Skeletal muscle tissue (tissue), 4 donors: Measurements from ENCODE around the gene ZBTB16. TPM values are rescaled to one million over a fixed set of nuclear protein-coding genes. Genes with fewer than 3 reads are reported as not detected.

Experiments used
- H3K27ac ChIP-seq: one replicate; pipeline ENCODE4 v1.7.0; 2013; ENCODE audit warnings: mild to moderate bottlenecking, low read depth, low read length, inconsistent platforms
- H3K27me3 ChIP-seq, 3 donors: one replicate each; pipeline ENCODE4 v1.7.0; 2013; ENCODE audit warnings: low read length in 3 of 3; ENCODE audit not compliant: control insufficient read depth in 3 of 3, insufficient read depth in 3 of 3
- H3K36me3 ChIP-seq, 3 donors: one replicate each; pipeline ENCODE4 v1.7.0; 2013; ENCODE audit warnings: low read length in 3 of 3; ENCODE audit not compliant: control insufficient read depth in 3 of 3, insufficient read depth in 3 of 3
- H3K4me1 ChIP-seq, 3 donors: one replicate each; pipeline ENCODE4 v1.7.0; 2013; ENCODE audit warnings: low read length in 3 of 3, mild to moderate bottlenecking in 3 of 3; ENCODE audit not compliant: control insufficient read depth in 3 of 3, insufficient read depth in 3 of 3
- H3K4me3 ChIP-seq, 3 donors: one replicate each; pipeline ENCODE4 v1.7.0; 2013; ENCODE audit warnings: low read length in 3 of 3
- H3K9ac ChIP-seq, 3 donors: one replicate each; pipeline ENCODE4 v1.7.0; 2013; ENCODE audit warnings: low read length in 3 of 3, mild to moderate bottlenecking in 3 of 3, moderate library complexity in 2 of 3, low read depth in 1 of 3
- H3K9me3 ChIP-seq, 3 donors: one replicate each; pipeline ENCODE4 v1.7.0; 2013; ENCODE audit warnings: low read length in 3 of 3; ENCODE audit not compliant: control insufficient read depth in 3 of 3
- total RNA-seq: library from RNA; depleted of rRNA; stranded (reverse); fragments of >200 nt; gene quantifications from one replicate; pipeline ENCODE4 v1.2.3, GENCODE V29; 2014
- donor health status: Osteomylitis.

The ZBTB16 gene
- total RNA-seq, 1 donor from 2014 or later, result 6.8 TPM

DNA sequence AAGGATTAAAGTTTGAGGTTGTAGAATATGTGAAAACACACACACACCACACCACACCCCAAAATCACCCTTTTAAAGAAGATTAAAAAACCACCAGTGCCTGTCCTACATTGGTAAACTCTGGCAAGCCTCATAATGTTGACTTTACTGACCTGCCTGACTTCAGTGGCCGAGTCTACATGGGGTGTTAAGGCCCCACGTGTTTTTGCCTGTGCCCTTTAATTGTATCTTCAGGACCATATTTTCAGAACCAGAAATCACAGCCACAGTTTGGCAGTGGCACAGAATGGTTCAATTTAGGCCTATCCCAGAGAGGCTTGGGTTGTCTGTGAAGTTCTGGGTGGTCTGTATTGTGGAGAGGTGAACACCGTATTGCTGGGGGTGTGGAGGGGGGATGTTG lies 33.4 kb downstream of the ZBTB16 start:
- no peaks in the 10 kb centered on the region for H3K36me3 ChIP-seq

DNA sequence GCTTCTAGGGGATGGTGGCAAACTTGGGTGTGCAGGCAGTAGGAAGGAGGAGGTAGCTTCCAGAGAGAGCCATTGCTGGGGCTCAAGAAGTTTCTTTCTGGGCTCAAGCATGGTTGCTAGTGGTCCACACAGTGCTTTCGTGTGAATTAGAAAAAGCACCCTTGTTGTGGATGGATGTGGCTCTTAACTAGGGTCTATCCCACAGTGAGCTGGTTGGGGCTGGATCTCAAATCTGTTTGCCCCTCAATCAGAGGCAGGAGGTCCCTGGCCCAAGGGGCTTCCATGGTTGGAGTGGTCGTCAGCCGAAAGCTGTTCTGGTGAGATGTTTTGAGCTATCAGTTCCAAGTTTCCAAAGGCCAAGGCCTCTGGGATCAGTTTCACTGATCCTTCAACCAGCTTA lies 35.0 kb downstream of the ZBTB16 start:
- H3K4me3 ChIP-seq, result no peak overlapping the region
- H3K4me1 ChIP-seq, result peaks cover 79 to 84% (median 83%) of the 10 kb centered on the region in 3 donors
- H3K9ac ChIP-seq, result no peak overlapping the region
- no peaks in the 10 kb centered on the region for H3K9me3 ChIP-seq
- no peak overlapping the region for H3K27ac ChIP-seq
- no peaks in the 10 kb centered on the region for H3K27me3 ChIP-seq
- no peaks in the 10 kb centered on the region for H3K36me3 ChIP-seq

More for the DNA sequence above, 33.4 kb downstream of the ZBTB16 start:
- Histone ChIP-seq H3K4me1 (peaks cover 82 to 86% (median 85%) of the 10 kb centered on the region in 3 donors), H3K4me3 (no peak overlapping the region), H3K9me3 (no peaks in the 10 kb centered on the region), H3K27ac (peak overlapping the region; percentile 69), H3K9ac (peak overlapping the region; percentile 8 to 57 (median 28)), H3K27me3 (no peaks in the 10 kb centered on the region)

DNA sequence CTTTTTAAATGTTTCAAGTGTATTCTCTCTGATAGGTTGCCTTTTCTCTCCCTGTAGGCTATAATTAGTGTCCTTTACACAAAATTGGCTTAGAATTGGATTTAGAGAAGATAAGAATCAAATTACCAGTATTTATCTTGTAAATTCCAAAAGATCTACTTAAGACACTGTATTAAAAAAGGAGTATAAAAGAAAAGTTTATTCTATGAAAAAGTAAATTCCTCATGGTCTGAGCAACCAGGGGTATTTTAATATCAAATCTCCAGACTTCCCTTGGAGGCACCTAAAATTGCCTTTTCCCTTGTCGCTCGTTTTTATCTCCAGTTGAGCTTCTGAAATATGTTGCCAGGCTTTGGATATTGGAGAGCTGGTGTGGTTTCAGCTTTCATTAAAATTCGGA lies 36.4 kb downstream of the ZBTB16 start:
- peak overlapping the region in 2 of 3 donors; percentile 1 to 7 for H3K9ac ChIP-seq
- no peaks in the 10 kb centered on the region for H3K36me3 ChIP-seq
- no peaks in the 10 kb centered on the region for H3K9me3 ChIP-seq
- H3K27me3 ChIP-seq, result no peaks in the 10 kb centered on the region
- peak overlapping the region; percentile 26 for H3K27ac ChIP-seq
- no peak overlapping the region for H3K4me3 ChIP-seq
- peaks cover 79 to 84% (median 83%) of the 10 kb centered on the region in 3 donors for H3K4me1 ChIP-seq

DNA sequence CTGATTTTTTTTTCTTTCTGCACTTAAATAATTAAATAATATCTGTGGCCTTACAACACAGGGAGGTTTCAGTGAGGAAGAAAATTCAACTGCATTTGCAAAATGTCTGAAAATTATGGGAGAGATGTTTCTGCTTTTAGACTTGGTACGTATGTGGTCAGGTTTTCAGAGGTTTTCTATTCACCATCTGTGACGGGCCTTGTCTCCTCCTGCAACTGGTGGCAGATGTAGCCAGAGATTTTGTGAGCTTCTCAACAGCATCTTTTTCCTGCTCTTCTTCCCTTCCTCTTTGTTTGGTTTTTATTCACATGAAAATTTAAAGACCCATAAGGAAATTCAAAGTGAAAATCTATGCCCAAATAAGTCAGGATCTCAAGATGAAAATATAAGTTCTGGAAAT lies 38.3 kb downstream of the ZBTB16 start:
- H3K27me3 ChIP-seq, result no peaks in the 10 kb centered on the region
- H3K27ac ChIP-seq, result peak overlapping the region; percentile 67
- peaks cover 77 to 81% (median 80%) of the 10 kb centered on the region in 3 donors for H3K4me1 ChIP-seq
- H3K4me3 ChIP-seq, result peak overlapping the region in 1 of 3 donors; percentile 25
- peak overlapping the region in 2 of 3 donors; percentile 16 to 46 for H3K9ac ChIP-seq
- no peaks in the 10 kb centered on the region for H3K36me3 ChIP-seq
- no peaks in the 10 kb centered on the region for H3K9me3 ChIP-seq

DNA sequence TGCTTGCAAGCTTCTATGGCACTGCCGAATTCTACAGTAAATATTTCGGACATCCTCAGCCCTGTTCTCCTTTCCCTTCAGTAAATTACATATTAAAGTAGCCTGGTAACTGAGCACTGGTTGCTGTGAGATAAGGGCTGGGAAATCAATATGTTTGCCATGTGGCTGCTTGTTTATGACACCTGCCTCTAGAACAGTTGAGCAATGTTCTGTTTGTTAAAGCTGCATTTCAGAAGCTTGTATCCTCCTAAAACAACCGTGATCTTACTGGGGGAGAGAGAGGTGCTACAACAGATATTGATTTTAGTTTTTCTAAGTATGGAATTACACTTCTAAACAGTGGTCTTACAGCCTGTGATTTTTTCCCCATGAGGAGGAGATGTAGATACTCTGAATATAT lies 39.4 kb downstream of the ZBTB16 start:
- Histone ChIP-seq H3K36me3 (no peaks in the 10 kb centered on the region), H3K4me3 (no peak overlapping the region), H3K4me1 (peaks cover 78 to 83% (median 82%) of the 10 kb centered on the region in 3 donors), H3K27me3 (no peaks in the 10 kb centered on the region), H3K27ac (peak overlapping the region; percentile 67), H3K9me3 (no peaks in the 10 kb centered on the region), H3K9ac (peak overlapping the region in 1 of 3 donors; percentile 61)

DNA sequence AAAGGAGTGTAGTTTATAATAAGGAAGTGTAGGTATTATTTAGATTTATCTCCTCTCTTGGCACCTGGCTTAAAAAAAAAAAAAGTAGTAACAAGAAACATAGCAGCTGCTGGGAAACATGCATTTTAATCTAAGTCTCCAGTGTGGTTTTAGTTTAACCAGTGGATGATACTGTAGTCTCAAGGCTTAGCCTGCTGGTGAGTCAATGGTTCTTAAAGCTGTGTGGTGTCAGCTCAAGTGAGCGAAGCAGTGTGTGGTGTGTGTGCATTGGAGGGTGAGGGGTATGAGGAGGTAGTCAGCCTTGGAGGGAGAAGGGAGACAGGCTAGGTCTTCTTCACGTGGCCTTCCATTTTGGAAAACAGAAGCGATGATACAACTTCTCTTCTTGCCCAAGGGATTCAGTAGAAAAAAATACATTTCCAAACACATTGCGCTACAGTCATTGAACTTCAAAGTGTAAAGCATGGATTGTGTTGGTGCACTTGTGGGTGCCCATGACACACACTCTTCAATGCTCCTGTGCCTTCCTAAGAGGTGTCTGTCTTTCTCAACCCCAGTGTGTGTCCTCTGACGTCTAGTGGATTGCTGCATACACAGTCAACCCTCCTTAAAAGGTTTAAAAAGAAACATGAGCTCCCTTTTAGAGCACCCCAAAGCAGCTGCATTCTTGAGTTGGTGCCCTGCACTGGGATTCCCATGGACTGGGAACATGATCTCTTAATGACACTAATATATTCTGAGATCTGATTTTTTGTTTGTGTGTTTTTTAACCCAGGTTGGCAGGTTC lies 40.1 kb downstream of the ZBTB16 start:
- peak overlapping the region in 2 of 3 donors; percentile 8 to 57 for H3K9ac ChIP-seq
- no peaks in the 10 kb centered on the region for H3K27me3 ChIP-seq
- peak overlapping the region; percentile 8 to 34 (median 16) for H3K4me3 ChIP-seq
- no peaks in the 10 kb centered on the region for H3K36me3 ChIP-seq
- peak overlapping the region; percentile 67 for H3K27ac ChIP-seq
- peaks cover 81 to 86% (median 85%) of the 10 kb centered on the region in 3 donors for H3K4me1 ChIP-seq
- H3K9me3 ChIP-seq, result no peaks in the 10 kb centered on the region

DNA sequence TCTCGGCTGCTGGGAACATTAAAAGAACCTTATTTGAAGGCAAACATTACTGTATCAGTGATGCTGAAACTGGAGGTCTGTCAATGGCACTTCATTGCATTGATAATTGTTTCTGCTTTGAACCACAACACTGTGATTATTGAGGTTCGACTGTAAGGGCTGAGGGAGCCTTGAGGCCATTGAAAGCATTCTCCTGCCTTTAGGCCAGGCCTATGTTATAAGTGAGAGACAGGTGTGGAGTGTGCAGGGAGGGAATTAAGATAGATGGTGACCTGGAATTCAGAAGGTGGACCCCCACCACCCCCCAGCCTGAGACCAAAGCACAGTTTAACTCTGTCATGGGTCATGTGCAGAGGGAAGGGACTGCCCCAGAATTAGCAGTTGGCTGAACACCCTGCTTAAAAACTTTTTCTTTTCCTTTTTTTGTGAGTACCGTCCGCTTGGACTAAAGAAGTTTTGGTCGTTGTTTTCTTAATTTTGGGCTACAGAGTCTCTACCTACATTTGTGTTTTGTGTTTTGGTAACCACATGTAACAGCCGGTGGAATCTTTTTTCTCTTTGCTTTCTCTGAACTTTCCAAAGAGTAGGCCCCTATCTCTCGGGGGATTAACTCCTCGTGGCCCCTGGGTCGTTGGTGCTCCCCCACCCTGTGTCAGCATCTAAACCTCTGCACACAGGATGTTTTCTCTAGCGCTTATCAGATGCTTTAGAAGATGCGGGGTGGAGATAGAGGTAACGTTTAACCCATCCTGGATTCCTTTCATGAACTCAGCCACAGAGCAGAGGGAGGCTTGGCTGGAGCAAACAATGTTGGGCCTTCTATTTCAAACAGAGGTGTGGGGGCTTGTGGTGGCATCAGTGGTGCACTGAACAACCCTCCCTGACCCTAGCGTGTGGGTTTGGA lies 43.7 kb downstream of the ZBTB16 start:
- Histone ChIP-seq H3K4me3 (no peak overlapping the region), H3K9ac (no peak overlapping the region), H3K4me1 (peaks cover 86 to 95% (median 89%) of the 10 kb centered on the region in 3 donors), H3K27me3 (no peaks in the 10 kb centered on the region), H3K36me3 (peaks cover 0 to 4% (median 0%) of the 10 kb centered on the region in 3 donors), H3K27ac (no peak overlapping the region), H3K9me3 (no peaks in the 10 kb centered on the region)

DNA sequence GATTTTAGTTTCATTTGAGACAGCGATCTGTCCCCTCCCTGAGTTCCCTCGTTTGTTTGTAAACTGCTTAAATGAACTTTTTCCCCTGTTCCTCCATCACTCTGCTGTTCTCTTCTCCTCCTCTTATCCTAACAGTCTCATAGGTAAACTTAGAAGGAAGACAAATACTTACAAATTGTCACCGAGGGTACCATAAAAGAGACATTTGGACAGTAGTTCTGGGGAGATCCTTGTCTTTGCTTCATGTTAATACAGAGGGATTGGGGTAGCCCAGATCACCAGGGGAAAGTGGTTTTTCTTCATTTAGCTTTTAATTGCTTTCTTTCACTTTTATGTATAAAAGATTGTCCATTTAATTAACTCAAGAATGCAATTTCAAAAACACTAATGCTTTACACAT lies 46.1 kb downstream of the ZBTB16 start:
- Histone ChIP-seq H3K36me3 (peaks cover 0 to 4% (median 0%) of the 10 kb centered on the region in 3 donors), H3K27ac (no peak overlapping the region), H3K27me3 (no peaks in the 10 kb centered on the region), H3K9me3 (no peaks in the 10 kb centered on the region), H3K9ac (no peak overlapping the region), H3K4me3 (no peak overlapping the region), H3K4me1 (peaks cover 89 to 97% (median 91%) of the 10 kb centered on the region in 3 donors)

DNA sequence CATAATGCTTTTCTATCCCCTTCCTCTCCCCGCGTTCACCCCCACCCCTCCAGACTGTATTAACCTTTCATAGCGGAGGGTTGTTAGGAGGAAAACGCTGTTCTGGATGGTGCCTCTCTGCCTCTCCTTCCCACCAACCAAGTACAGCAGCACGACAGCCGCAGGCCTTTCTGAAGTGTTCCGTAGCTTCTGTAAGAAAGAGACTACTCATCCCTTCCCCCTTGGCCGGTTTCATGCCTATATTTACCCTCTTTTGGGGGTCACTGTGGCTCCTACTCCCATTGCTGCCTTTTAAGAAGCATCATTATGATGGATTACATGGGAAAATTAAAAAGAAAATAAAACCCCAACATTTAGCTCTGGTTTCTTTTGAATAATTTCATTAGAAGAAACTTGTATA lies 46.5 kb downstream of the ZBTB16 start:
- Histone ChIP-seq H3K36me3 (peaks cover 0 to 4% (median 0%) of the 10 kb centered on the region in 3 donors), H3K27ac (no peak overlapping the region), H3K27me3 (no peaks in the 10 kb centered on the region), H3K4me1 (peaks cover 89 to 97% (median 91%) of the 10 kb centered on the region in 3 donors), H3K9ac (no peak overlapping the region), H3K9me3 (no peaks in the 10 kb centered on the region), H3K4me3 (no peak overlapping the region)
